Measurements from ENCODE around the gene NRXN3. TPM values are rescaled to one million over a fixed set of nuclear protein-coding genes. Genes with fewer than 3 reads are reported as not detected.

Gene NRXN3
- total RNA-seq, 2 experiments from 2014 or later, result not detected

- Histone ChIP-seq H3K4me2 (ENCODE audit: low read length) (no peak overlapping the region), H3K9me2 (ENCODE audit: insufficient read depth, low read length) (no peaks in the 10 kb centered on the region), H3K79me2 (ENCODE audit: insufficient read depth, low read depth, low read length) (no peaks in the 10 kb centered on the region), H3K4me1 (ENCODE audit: insufficient read depth, low read length, poor library complexity, severe bottlenecking) (no peaks in the 10 kb centered on the region), H4K20me1 (ENCODE audit: insufficient read depth, low read length) (no peaks in the 10 kb centered on the region), H3K4me3 (ENCODE audit: low read depth, low read length, poor library complexity, severe bottlenecking) (no peak overlapping the region), H3K36me3 (ENCODE audit: insufficient read depth, low read length) (no peaks in the 10 kb centered on the region), H3K27ac (ENCODE audit: low read depth, low read length, poor library complexity, severe bottlenecking) (no peak overlapping the region), H3K9me3 (ENCODE audit: low read length) (no peaks in the 10 kb centered on the region), H2AFZ (ENCODE audit: low read length) (no peak overlapping the region)
- no TSS peak for BruUV-seq (replicated peaks)
- intact Hi-C loops (cut with micrococcal nuclease; ENCODE audit: unreplicated experiment), result no loop called here
- no peak for DNase-seq (ENCODE audit: low spot score)
- POLR2A ChIA-PET, result interaction anchor here (1.5 kb wide), 1 partner anchor 22 kb away, joined by 3 read pairs; no protein-coding TSS in a partner anchor
- CTCF ChIA-PET (ENCODE audit: unreplicated experiment), result no interaction called here
- TF ChIP-seq EZH2phosphoT487 (IDR thresholded peaks at IDR 0.05; ENCODE audit: borderline replicate concordance, low read depth, low read length), result no peak
- TF ChIP-seq, protein P1, sequence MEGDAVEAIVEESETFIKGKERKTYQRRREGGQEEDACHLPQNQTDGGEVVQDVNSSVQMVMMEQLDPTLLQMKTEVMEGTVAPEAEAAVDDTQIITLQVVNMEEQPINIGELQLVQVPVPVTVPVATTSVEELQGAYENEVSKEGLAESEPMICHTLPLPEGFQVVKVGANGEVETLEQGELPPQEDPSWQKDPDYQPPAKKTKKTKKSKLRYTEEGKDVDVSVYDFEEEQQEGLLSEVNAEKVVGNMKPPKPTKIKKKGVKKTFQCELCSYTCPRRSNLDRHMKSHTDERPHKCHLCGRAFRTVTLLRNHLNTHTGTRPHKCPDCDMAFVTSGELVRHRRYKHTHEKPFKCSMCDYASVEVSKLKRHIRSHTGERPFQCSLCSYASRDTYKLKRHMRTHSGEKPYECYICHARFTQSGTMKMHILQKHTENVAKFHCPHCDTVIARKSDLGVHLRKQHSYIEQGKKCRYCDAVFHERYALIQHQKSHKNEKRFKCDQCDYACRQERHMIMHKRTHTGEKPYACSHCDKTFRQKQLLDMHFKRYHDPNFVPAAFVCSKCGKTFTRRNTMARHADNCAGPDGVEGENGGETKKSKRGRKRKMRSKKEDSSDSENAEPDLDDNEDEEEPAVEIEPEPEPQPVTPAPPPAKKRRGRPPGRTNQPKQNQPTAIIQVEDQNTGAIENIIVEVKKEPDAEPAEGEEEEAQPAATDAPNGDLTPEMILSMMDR (conservative IDR thresholded peaks at IDR 0.05; ENCODE audit: low read length), result no peak
These were observed 1268.6 kb downstream of the NRXN3 start for GRCh38 chr14:79438696-79439342.

GRCh38 chr14:79442786-79443185 is 1272.6 kb downstream of the NRXN3 start:
- no TSS peak for BruUV-seq (replicated peaks)
- Histone ChIP-seq H3K4me1 (ENCODE audit: insufficient read depth, low read length, poor library complexity, severe bottlenecking) (no peaks in the 10 kb centered on the region), H3K79me2 (ENCODE audit: insufficient read depth, low read depth, low read length) (no peaks in the 10 kb centered on the region), H3K27ac (ENCODE audit: low read depth, low read length, poor library complexity, severe bottlenecking) (no peak overlapping the region), H3K4me2 (ENCODE audit: low read length) (no peak overlapping the region), H4K20me1 (ENCODE audit: insufficient read depth, low read length) (no peaks in the 10 kb centered on the region), H3K4me3 (ENCODE audit: low read depth, low read length, poor library complexity, severe bottlenecking) (no peak overlapping the region), H3K9me2 (ENCODE audit: insufficient read depth, low read length) (no peaks in the 10 kb centered on the region), H2AFZ (ENCODE audit: low read length) (no peak overlapping the region), H3K36me3 (ENCODE audit: insufficient read depth, low read length) (no peaks in the 10 kb centered on the region), H3K9me3 (ENCODE audit: low read length) (no peaks in the 10 kb centered on the region)
- TF ChIP-seq, protein P1 (conservative IDR thresholded peaks at IDR 0.05; ENCODE audit: low read length), result no peak
- no peak for TF ChIP-seq EZH2phosphoT487 (IDR thresholded peaks at IDR 0.05; ENCODE audit: borderline replicate concordance, low read depth, low read length)
- no peak for DNase-seq (ENCODE audit: low spot score)
- intact Hi-C loops (cut with micrococcal nuclease; ENCODE audit: unreplicated experiment), result no loop called here
- POLR2A ChIA-PET, result no interaction called here
- CTCF ChIA-PET (ENCODE audit: unreplicated experiment), result no interaction called here

DNA sequence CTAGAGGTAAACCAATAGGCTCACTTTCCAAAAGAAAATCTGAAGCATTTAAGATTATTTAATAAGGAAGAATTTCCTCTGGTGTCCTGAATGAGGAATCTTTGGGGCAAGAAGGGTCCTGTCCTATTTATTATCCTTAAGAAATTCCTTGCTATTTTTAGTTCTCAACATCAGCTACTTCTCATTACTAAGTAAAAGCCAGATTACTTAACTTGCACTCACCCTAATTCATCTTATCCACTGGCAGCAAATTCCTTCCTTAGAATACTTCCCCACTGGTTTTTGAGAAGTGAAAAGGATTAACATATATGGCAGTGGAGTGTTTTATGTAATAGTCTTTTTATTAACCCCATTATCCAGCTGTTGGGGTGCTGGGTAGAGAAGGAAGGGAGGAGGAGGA is 1273.4 kb downstream of the NRXN3 start:
- no peak overlapping the region for H3K4me3 ChIP-seq (ENCODE audit: low read depth, low read length, poor library complexity, severe bottlenecking)
- intact Hi-C loops (cut with micrococcal nuclease; ENCODE audit: unreplicated experiment), result no loop called here
- no peak for TF ChIP-seq EZH2phosphoT487 (IDR thresholded peaks at IDR 0.05; ENCODE audit: borderline replicate concordance, low read depth, low read length)
- TF ChIP-seq, protein P1 (conservative IDR thresholded peaks at IDR 0.05; ENCODE audit: low read length), result no peak
- no peaks in the 10 kb centered on the region for H3K36me3 ChIP-seq (ENCODE audit: insufficient read depth, low read length)
- no peaks in the 10 kb centered on the region for H3K79me2 ChIP-seq (ENCODE audit: insufficient read depth, low read depth, low read length)
- no peaks in the 10 kb centered on the region for H4K20me1 ChIP-seq (ENCODE audit: insufficient read depth, low read length)
- ChIA-PET POLR2A (no interaction called here), CTCF (ENCODE audit: unreplicated experiment) (no interaction called here)
- H3K9me3 ChIP-seq (ENCODE audit: low read length), result no peaks in the 10 kb centered on the region
- H3K27ac ChIP-seq (ENCODE audit: low read depth, low read length, poor library complexity, severe bottlenecking), result no peak overlapping the region
- no TSS peak for BruUV-seq (replicated peaks)
- H3K9me2 ChIP-seq (ENCODE audit: insufficient read depth, low read length), result no peaks in the 10 kb centered on the region
- H3K4me2 ChIP-seq (ENCODE audit: low read length), result no peak overlapping the region
- no peak overlapping the region for H2AFZ ChIP-seq (ENCODE audit: low read length)
- H3K4me1 ChIP-seq (ENCODE audit: insufficient read depth, low read length, poor library complexity, severe bottlenecking), result no peaks in the 10 kb centered on the region
- no peak for DNase-seq (ENCODE audit: low spot score)
